ENCODE data around the gene AMPD3.
A peak's percentile ranks its signal among the peaks of the same experiment; 100 is the strongest.

The AMPD3 gene

DNA sequence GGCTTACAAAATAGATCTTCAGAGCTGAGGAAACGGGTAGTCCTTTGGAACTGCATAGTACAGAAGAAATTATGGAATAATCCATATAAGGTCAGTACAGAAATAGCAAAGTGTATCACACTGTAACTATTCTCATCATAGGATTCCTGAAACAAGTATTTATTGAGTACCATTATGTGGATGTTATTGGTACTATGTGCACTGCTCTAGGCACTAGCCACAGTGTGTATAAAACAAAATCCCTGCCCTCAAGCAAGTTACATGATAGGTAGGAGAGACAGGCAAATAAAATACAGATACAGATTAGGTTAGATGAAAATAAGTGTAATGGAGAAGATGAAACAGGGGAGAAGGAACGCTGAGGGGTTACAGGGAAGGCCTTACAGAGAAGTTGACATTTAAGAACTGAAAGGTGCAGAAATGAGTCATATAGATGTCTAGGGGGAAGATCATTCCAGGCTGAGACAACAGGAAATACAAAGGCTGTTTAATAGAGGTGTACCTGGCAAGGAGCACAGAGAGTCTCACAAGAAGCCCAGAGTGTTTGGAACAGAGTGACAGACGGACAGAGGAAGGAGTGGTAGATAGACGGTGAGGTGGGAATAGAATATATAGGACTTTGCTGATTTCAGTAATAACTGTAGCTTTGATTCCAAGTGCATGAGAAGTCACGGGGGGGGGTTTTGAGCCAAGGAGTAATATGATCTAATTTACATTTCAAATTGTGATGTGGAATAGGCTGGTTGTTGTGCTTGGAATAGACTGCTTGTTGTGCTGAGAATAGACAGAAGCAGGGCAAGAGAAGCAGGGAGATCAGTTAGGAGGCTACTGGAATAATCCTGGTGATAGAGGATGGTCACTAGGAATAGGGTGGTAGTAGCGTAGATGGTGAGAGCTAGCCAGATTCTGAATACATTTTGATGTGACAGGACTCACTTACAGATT, 72.2 kb downstream of the AMPD3 start:
- TF ChIP-seq, protein P1, sequence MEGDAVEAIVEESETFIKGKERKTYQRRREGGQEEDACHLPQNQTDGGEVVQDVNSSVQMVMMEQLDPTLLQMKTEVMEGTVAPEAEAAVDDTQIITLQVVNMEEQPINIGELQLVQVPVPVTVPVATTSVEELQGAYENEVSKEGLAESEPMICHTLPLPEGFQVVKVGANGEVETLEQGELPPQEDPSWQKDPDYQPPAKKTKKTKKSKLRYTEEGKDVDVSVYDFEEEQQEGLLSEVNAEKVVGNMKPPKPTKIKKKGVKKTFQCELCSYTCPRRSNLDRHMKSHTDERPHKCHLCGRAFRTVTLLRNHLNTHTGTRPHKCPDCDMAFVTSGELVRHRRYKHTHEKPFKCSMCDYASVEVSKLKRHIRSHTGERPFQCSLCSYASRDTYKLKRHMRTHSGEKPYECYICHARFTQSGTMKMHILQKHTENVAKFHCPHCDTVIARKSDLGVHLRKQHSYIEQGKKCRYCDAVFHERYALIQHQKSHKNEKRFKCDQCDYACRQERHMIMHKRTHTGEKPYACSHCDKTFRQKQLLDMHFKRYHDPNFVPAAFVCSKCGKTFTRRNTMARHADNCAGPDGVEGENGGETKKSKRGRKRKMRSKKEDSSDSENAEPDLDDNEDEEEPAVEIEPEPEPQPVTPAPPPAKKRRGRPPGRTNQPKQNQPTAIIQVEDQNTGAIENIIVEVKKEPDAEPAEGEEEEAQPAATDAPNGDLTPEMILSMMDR (conservative IDR thresholded peaks at IDR 0.05; ENCODE audit: low read depth, low read length): no peak
- H3K4me3 ChIP-seq (ENCODE audit: low read depth, low read length): no peak overlapping the region
- peak; percentile 58 for DNase-seq (ENCODE audit: low read depth)

DNA sequence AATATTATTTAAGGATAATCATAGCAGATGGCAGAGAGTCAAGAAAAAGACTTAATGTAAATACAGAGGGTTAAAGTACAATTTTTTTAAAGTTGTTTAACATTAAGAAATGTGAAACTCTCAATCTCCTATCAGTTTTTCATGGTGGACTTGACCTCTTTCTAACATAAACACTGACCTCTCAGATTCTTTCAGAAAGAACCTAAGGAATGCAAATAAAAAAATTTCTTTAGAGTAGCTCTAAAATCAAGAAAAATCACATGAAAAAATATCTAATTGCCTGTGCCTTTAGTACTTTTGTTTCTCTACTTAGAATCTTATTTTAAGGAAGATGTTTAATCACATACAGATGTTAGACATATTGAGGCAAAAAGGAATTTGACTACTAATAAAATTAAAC, 73.1 kb downstream of the AMPD3 start:
- TF ChIP-seq, protein P1 (conservative IDR thresholded peaks at IDR 0.05; ENCODE audit: low read depth, low read length): no peak
- no peak overlapping the region for H3K4me3 ChIP-seq (ENCODE audit: low read depth, low read length)
- DNase-seq (ENCODE audit: low read depth): peak; percentile 66

DNA sequence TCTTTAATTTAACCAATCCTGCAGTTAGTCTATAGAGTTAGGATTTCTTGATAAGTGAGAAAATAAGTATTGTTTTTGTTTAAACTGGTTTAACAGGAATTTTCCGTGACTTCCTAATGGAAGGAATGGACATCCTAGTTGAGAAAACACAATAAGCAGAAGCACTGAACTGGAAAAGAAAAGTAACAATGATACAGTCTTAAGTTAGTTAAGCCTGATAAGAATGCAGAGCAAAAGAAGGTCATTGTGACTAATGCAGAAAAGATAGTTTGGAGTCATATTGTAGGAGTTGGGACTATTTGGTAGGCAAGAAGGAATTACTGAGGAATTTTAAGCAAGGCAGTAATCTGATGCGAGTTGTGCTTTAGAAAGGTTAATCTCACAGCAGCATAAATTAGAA, 74.2 kb downstream of the AMPD3 start:
- DNase-seq (ENCODE audit: low read depth): peak; percentile 36
- TF ChIP-seq, protein P1 (conservative IDR thresholded peaks at IDR 0.05; ENCODE audit: low read depth, low read length): no peak
- no peak overlapping the region for H3K4me3 ChIP-seq (ENCODE audit: low read depth, low read length)

DNA sequence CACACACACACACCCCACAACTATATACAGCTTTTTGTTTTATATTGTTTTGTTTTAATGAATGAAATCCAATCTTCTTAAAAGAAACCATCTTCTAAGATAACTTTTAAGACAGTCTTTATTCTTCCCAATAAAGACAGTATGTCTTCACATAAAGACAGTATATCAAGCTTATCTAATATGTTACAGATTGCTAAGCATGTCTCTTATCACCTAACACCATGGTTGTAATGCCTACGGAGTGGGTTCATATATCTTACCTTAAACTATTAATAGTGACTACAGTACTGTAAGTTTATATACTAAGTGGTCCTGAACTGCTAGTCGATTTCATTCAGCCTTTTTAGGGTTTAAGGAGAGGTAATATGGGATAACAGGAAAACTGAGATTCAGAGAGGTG, 77.5 kb downstream of the AMPD3 start:
- DNase-seq (ENCODE audit: low read depth): no peak
- no peak overlapping the region for H3K4me3 ChIP-seq (ENCODE audit: low read depth, low read length)
- TF ChIP-seq, protein P1 (conservative IDR thresholded peaks at IDR 0.05; ENCODE audit: low read depth, low read length): no peak

DNA sequence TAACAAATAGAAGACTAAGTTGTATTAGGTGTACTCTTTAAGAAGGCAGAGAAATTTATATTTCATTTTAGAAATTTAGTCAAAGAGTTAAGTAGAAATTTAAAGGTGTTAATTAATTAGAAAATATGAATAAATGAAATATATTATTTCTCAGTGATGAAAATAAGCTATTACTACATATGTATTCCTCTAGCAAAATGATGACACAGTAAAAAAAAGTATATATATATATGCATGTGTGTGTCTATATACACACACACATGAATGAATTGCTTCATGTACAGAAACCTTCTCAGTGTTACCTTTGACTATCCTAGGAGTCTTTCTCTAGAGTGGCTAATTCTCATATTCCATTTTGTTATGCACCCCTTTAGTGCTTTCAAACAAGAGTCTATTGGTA, 78.3 kb downstream of the AMPD3 start:
- TF ChIP-seq, protein P1 (conservative IDR thresholded peaks at IDR 0.05; ENCODE audit: low read depth, low read length): no peak
- no peak overlapping the region for H3K4me3 ChIP-seq (ENCODE audit: low read depth, low read length)
- DNase-seq (ENCODE audit: low read depth): no peak

DNA sequence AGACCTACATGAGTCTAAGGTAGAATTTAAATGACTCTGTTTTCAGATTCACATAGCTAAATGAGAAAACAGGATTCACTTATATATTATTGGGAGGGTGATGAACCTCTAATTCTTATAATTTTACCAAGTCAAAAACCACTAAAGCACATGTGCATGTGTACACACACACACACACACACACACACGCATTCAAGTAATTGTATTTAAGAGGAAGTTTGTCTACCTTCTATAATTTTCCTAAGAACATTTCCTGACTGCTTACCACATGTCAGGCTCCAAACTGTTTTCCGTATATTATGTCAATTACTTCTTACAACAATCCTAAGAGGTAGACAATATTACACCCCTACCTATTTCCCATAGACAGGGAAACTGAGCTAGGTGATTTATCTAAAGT, 79.3 kb downstream of the AMPD3 start:
- TF ChIP-seq, protein P1 (conservative IDR thresholded peaks at IDR 0.05; ENCODE audit: low read depth, low read length): no peak
- H3K4me3 ChIP-seq (ENCODE audit: low read depth, low read length): no peak overlapping the region
- DNase-seq (ENCODE audit: low read depth): no peak

DNA sequence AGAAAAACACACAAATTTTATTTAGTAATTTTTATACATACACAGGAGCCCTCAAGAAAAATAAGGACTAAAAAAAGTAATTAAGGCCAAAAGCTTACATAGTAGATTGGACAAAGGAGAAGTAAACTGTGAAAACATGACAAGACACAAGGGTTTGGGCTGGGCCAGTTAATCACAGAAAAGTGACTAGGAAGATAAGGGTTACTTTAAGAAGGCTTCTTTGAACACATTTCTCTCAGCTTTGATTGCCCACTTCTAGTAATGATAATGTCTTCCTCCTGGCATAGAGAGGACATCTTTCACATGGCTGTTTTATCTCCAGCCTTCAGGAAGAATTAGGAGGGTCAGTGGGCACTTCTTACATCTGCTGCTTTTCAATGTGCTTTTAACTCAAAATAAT, 82.5 kb downstream of the AMPD3 start:
- DNase-seq (ENCODE audit: low read depth): no peak
- TF ChIP-seq, protein P1 (conservative IDR thresholded peaks at IDR 0.05; ENCODE audit: low read depth, low read length): no peak
- H3K4me3 ChIP-seq (ENCODE audit: low read depth, low read length): no peak overlapping the region
